BE2C (cell line): ENCODE results near the gene NCBP2L.

ENCODE experiments used
- DNase-seq: peaks from one replicate; pipeline ENCODE4 v3.0.0-alpha.2; 2020
- H3K27me3 ChIP-seq: fragments of 250-450 bp; sonication (Bioruptor Pico); 2 replicates; pipeline ENCODE4 v1.5.1; 2020; ENCODE audit warnings: mild to moderate bottlenecking
- H3K36me3 ChIP-seq: fragments of 250-450 bp; sonication (Bioruptor Pico); 2 replicates; pipeline ENCODE4 v1.5.1; 2020; ENCODE audit warnings: mild to moderate bottlenecking
- H3K4me1 ChIP-seq: fragments of 250-450 bp; sonication (Bioruptor Pico); 2 replicates; pipeline ENCODE4 v1.5.1; 2020
- H3K4me3 ChIP-seq: 2 replicates; pipeline ENCODE4 v1.5.1; 2011; ENCODE audit warnings: low read depth, low read length
- H3K9me3 ChIP-seq: fragments of 250-450 bp; sonication (Bioruptor Pico); 2 replicates; pipeline ENCODE4 v1.5.1; 2020
- CTCF ChIP-seq: IDR thresholded peaks from 2 replicates; pipeline ENCODE4 v1.5.1; 2012; ENCODE audit warnings: mild to moderate bottlenecking, low read depth, low read length

Gene NCBP2L

GRCh38 chrX:107755721-107756120, 21.8 kb upstream of the NCBP2L start:
- Histone ChIP-seq H3K4me1 (no peaks in the 10 kb centered on the region), H3K27me3 (no peaks in the 10 kb centered on the region), H3K36me3 (no peaks in the 10 kb centered on the region), H3K4me3 (no peak overlapping the region), H3K9me3 (no peaks in the 10 kb centered on the region)
- DNase-seq, result no peak
- no peak for TF ChIP-seq CTCF

DNA sequence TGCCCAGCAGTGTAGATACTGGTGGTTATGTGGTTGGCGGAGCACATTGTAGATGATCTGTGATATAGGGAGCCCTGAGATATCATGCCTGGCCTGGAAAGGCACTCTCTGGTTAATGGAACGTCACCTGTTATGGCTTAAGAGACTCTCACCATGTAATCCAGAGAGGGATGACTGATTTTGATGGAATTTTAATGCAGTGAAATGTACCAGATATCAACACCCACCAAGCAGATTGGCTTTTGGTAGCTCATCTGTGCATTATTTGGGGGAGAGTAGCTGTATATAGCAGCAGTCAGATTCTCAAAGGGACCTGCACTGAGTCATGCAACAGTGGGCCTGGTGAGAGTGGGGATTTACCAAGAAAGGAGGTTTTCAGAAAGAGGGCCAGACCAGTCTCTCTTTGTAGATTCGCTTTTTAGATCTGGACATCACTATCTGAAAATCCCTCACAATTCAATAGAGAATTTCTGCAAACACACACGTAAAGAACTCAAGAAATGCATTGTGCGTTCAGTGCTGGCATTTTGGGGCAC, 19.2 kb upstream of the NCBP2L start:
- H3K27me3 ChIP-seq, result no peaks in the 10 kb centered on the region
- H3K9me3 ChIP-seq, result no peaks in the 10 kb centered on the region
- H3K36me3 ChIP-seq, result no peaks in the 10 kb centered on the region
- no peaks in the 10 kb centered on the region for H3K4me1 ChIP-seq
- H3K4me3 ChIP-seq, result no peak overlapping the region
- no peak for DNase-seq
- no peak for TF ChIP-seq CTCF

DNA sequence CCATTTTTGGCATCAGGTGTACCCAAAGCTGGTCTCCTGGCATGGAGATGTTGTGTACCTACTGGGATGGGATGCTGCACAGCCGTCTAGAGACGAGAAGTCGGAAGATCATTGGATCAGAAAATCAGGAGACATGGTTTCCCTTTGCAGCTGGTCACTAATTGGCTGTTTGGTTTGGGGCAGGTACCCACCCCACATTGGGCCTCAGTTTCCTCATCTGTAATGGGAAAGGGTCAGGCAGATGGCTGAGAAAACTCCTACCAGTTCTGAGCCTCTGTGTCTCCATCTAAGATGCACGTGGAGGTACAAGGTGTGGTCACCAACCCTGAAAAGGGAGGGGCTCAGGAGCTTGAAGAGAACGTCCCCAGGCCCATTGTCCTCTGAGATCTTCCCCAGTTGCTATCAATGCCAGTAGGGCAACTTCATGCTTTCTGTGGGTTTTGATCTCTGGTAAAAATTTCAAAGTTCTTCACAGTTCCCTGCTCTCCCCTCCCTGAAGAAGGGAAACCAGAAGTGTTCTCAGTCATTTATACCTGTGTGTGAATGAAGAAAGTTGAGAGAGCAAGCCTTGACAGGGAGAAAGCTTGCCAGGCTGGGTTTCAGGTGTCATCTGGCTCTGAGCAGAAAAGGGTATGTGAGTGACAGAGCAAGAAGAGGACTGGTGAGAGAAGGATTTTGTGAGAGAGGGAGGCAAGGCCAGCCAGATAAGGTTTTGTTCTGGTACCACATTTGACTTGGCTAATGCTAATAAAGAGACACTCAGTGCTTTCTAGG, 17.0 kb upstream of the NCBP2L start:
- Histone ChIP-seq H3K4me3 (no peak overlapping the region), H3K4me1 (no peaks in the 10 kb centered on the region), H3K9me3 (no peaks in the 10 kb centered on the region), H3K36me3 (no peaks in the 10 kb centered on the region), H3K27me3 (no peaks in the 10 kb centered on the region)
- TF ChIP-seq CTCF, result no peak
- DNase-seq, result no peak

DNA sequence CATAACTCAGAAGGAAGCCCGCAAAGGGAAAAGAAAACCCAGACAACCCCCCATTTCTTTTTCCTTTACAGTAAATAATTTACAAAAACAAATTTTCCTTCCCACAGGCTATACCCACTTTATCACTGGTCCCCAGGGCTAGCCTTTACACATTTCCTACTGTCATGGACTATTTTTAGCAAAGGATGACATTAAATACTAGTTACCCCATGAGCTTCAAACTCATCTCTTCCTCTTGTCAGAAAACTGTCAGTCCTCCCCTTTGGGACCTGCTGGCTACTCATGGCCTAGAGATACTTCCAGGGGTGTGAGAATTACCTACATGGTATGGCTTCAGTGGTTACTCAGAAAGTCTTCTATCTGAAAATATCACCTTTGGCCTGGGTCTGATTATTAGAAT, 13.9 kb upstream of the NCBP2L start:
- TF ChIP-seq CTCF, result no peak
- Histone ChIP-seq H3K36me3 (no peaks in the 10 kb centered on the region), H3K9me3 (no peaks in the 10 kb centered on the region), H3K27me3 (no peaks in the 10 kb centered on the region), H3K4me3 (no peak overlapping the region), H3K4me1 (no peaks in the 10 kb centered on the region)
- no peak for DNase-seq

DNA sequence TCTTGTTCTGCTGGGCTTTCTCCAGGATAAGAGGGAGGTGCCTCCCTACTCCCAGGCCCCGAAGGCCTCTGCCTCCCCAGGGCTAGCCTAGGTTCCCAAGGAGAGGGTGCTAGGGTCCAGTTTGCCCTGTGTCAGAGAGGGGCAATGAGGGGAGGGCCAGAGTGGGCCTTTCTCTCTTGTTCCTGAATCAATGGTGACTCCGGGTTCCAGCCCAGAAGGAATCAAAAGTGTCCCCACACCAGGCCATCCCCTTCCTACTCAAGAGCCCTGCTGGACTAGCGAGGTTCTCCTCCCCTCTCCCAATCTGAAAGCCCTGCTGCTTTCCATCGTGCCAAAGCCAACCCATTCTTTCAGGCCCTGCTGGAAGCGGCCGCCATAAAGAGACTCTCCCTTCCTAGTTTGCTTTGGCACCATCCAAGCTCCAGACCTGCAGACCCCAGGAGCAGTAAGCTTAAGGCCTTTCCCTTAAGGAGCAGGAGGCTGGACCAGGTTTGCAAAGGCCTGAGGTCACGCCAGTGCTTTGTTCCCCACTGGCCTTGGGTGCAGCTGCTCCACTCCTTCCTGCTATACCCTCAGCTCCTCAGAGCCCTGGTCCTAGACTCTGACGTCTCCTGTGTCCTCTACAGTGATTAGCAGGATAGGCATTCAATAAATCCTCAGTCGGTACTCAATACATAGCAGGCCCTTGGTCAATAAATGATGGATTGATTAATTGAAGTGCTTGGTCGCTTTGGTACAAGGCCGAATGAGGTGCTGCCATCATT, 12.5 kb upstream of the NCBP2L start:
- Histone ChIP-seq H3K9me3 (no peaks in the 10 kb centered on the region), H3K36me3 (no peaks in the 10 kb centered on the region), H3K4me3 (no peak overlapping the region), H3K4me1 (no peaks in the 10 kb centered on the region), H3K27me3 (no peaks in the 10 kb centered on the region)
- TF ChIP-seq CTCF, result no peak
- DNase-seq, result no peak
